ENCODE results near the gene ARHGAP15. TPM values are rescaled to one million over a fixed set of nuclear protein-coding genes. Genes with fewer than 3 reads are reported as not detected.

Gene ARHGAP15
- polyA plus RNA-seq, 1 donor from 2014 or later, result 0.30 TPM

GRCh38 chr2:143397884-143398614, 268.8 kb downstream of the ARHGAP15 start:
- no peaks in the 10 kb centered on the region for H3K9me2 ChIP-seq (ENCODE audit: insufficient read depth, low read length)
- H3K9me3 ChIP-seq (ENCODE audit: low read length), result no peaks in the 10 kb centered on the region
- no peaks in the 10 kb centered on the region for H3K36me3 ChIP-seq (ENCODE audit: insufficient read depth, low read length)
- H2AFZ ChIP-seq (ENCODE audit: low read depth, low read length), result no peak overlapping the region
- H3K79me2 ChIP-seq (replicated peaks; ENCODE audit: insufficient read depth, low read length), result no peaks in the 10 kb centered on the region
- H4K20me1 ChIP-seq (ENCODE audit: insufficient read depth), result no peaks in the 10 kb centered on the region
- no peak overlapping the region for H3K27ac ChIP-seq (ENCODE audit: low read length)
- TF ChIP-seq SMC3 (conservative IDR thresholded peaks at IDR 0.05; ENCODE audit: poor library complexity) (no peak), RAD21 (conservative IDR thresholded peaks at IDR 0.05) (no peak), POLR2AphosphoS5 (IDR thresholded peaks at IDR 0.05) (no peak), MXI1 (conservative IDR thresholded peaks at IDR 0.05; ENCODE audit: poor library complexity, severe bottlenecking) (no peak), TAF1 (IDR thresholded peaks at IDR 0.05; ENCODE audit: low read depth) (no peak), CTCF (IDR thresholded peaks at IDR 0.05; ENCODE audit: poor library complexity, severe bottlenecking) (no peak), REST (IDR thresholded peaks at IDR 0.05; ENCODE audit: borderline replicate concordance) (no peak)
- H3K27me3 ChIP-seq (ENCODE audit: insufficient read depth, low read depth, low read length), result no peaks in the 10 kb centered on the region
- no peak overlapping the region for H3K4me2 ChIP-seq (ENCODE audit: low read length)
- H3F3A ChIP-seq (ENCODE audit: insufficient read depth, low read length, poor library complexity, severe bottlenecking), result no peaks in the 10 kb centered on the region
- no peak overlapping the region for H3K9ac ChIP-seq (ENCODE audit: low read length)
- H3K4me3 ChIP-seq (ENCODE audit: low read length), result no peak overlapping the region

GRCh38 chr2:143398781-143399180, 269.6 kb downstream of the ARHGAP15 start:
- H3K27me3 ChIP-seq (ENCODE audit: insufficient read depth, low read depth, low read length), result no peaks in the 10 kb centered on the region
- H3K79me2 ChIP-seq (replicated peaks; ENCODE audit: insufficient read depth, low read length), result no peaks in the 10 kb centered on the region
- no peaks in the 10 kb centered on the region for H3K36me3 ChIP-seq (ENCODE audit: insufficient read depth, low read length)
- no peak overlapping the region for H3K27ac ChIP-seq (ENCODE audit: low read length)
- H3K4me3 ChIP-seq (ENCODE audit: low read length), result no peak overlapping the region
- no peaks in the 10 kb centered on the region for H4K20me1 ChIP-seq (ENCODE audit: insufficient read depth)
- no peaks in the 10 kb centered on the region for H3K9me3 ChIP-seq (ENCODE audit: low read length)
- no peak for TF ChIP-seq SMC3 (conservative IDR thresholded peaks at IDR 0.05; ENCODE audit: poor library complexity)
- no peak for TF ChIP-seq MXI1 (conservative IDR thresholded peaks at IDR 0.05; ENCODE audit: poor library complexity, severe bottlenecking)
- no peak for TF ChIP-seq CTCF (IDR thresholded peaks at IDR 0.05; ENCODE audit: poor library complexity, severe bottlenecking)
- no peak for TF ChIP-seq EP300 (conservative IDR thresholded peaks at IDR 0.05; ENCODE audit: poor library complexity, severe bottlenecking)
- no peak for TF ChIP-seq RAD21 (conservative IDR thresholded peaks at IDR 0.05)
- TF ChIP-seq TAF1 (IDR thresholded peaks at IDR 0.05; ENCODE audit: low read depth), result no peak
- TF ChIP-seq POLR2AphosphoS5 (IDR thresholded peaks at IDR 0.05), result no peak
- no peak for TF ChIP-seq EZH2 (IDR thresholded peaks at IDR 0.05; ENCODE audit: borderline replicate concordance, insufficient read depth, low read length, poor library complexity, severe bottlenecking)
- no peak for TF ChIP-seq REST (IDR thresholded peaks at IDR 0.05; ENCODE audit: borderline replicate concordance)
- no peak overlapping the region for H2AFZ ChIP-seq (ENCODE audit: low read depth, low read length)
- H3K9ac ChIP-seq (ENCODE audit: low read length), result no peak overlapping the region
- no peaks in the 10 kb centered on the region for H3K9me2 ChIP-seq (ENCODE audit: insufficient read depth, low read length)
- no peak overlapping the region for H3K4me2 ChIP-seq (ENCODE audit: low read length)
- no peaks in the 10 kb centered on the region for H3F3A ChIP-seq (ENCODE audit: insufficient read depth, low read length, poor library complexity, severe bottlenecking)
